SK-N-SH treated with all-trans-retinoic acid at 6 μM for 48 hours (cell line): ENCODE data around the gene RBM44.

Source experiments
- ARNTL ChIP-seq: fragments of 450-650 bp; formaldehyde crosslinking; IDR thresholded peaks from 2 replicates; pipeline ENCODE4 v1.5.0; 2020; ENCODE audit warnings: low read depth, mild to moderate bottlenecking, moderate library complexity, borderline replicate concordance
- CSRNP3 ChIP-seq: fragments of 250-450 bp; sonication (Bioruptor Pico); IDR thresholded peaks from 2 replicates; pipeline ENCODE4 v1.5.1; 2021; ENCODE audit warnings: mild to moderate bottlenecking, moderate library complexity
- ISL1 ChIP-seq: fragments of 250-450 bp; sonication (Bioruptor Pico); IDR thresholded peaks from 2 replicates; pipeline ENCODE4 v2.1.2; 2022; ENCODE audit warnings: mild to moderate bottlenecking, moderate library complexity
- OSR1 ChIP-seq: fragments of 250-450 bp; sonication (Bioruptor Pico); IDR thresholded peaks from 2 replicates; pipeline ENCODE4 v1.8.0; 2022; ENCODE audit warnings: moderate library complexity, mild to moderate bottlenecking, inconsistent platforms
- RARB ChIP-seq: fragments of 250-450 bp; sonication (Bioruptor Pico); IDR thresholded peaks from 2 replicates; pipeline ENCODE4 v1.8.0; 2021; ENCODE audit warnings: mild to moderate bottlenecking, moderate library complexity
- SNAI2 ChIP-seq: fragments of 250-450 bp; sonication (Bioruptor Pico); IDR thresholded peaks from 2 replicates; pipeline ENCODE4 v1.5.0; 2020; ENCODE audit warnings: mild to moderate bottlenecking, moderate library complexity
- TOX ChIP-seq: fragments of 250-450 bp; sonication (Bioruptor Pico); IDR thresholded peaks from 2 replicates; pipeline ENCODE4 v1.8.0; 2021; ENCODE audit warnings: mild to moderate bottlenecking, moderate library complexity, borderline replicate concordance
- ZC3H10 ChIP-seq: fragments of 250-450 bp; sonication (Bioruptor Pico); IDR thresholded peaks from 2 replicates; pipeline ENCODE4 v1.5.1; 2021; ENCODE audit warnings: mild to moderate bottlenecking, moderate library complexity
- ZFP3 ChIP-seq: fragments of 250-450 bp; sonication (Bioruptor Pico); IDR thresholded peaks from 2 replicates; pipeline ENCODE4 v1.5.0; 2020; ENCODE audit warnings: mild to moderate bottlenecking, moderate library complexity
- ZNF70 ChIP-seq: fragments of 450-650 bp; formaldehyde crosslinking; IDR thresholded peaks from 2 replicates; pipeline ENCODE4 v1.5.0; 2020; ENCODE audit warnings: mild to moderate bottlenecking, moderate library complexity
- ZNF8 ChIP-seq: fragments of 450-650 bp; formaldehyde crosslinking; IDR thresholded peaks from 2 replicates; pipeline ENCODE4 v1.5.0; 2020; ENCODE audit warnings: mild to moderate bottlenecking, moderate library complexity
- TF ChIP-seq, protein P1 (sequence below): fragments of 250-450 bp; sonication (Bioruptor Pico); IDR thresholded peaks from 2 replicates; pipeline ENCODE4 v1.8.0; 2020; ENCODE audit warnings: mild to moderate bottlenecking, moderate library complexity, borderline replicate concordance
- TF ChIP-seq, protein P2 (sequence below): fragments of 250-450 bp; sonication (Bioruptor Pico); IDR thresholded peaks from 2 replicates; pipeline ENCODE4 v1.8.0; 2021; ENCODE audit warnings: low read depth, mild to moderate bottlenecking, moderate library complexity, borderline replicate concordance
- TF ChIP-seq, protein P3 (sequence below): fragments of 250-450 bp; sonication (Bioruptor Pico); IDR thresholded peaks from 2 replicates; pipeline ENCODE4 v1.5.0; 2020; ENCODE audit warnings: mild to moderate bottlenecking, moderate library complexity

GRCh38 chr2:237835372-237835771 is 36.8 kb downstream of the RBM44 start:
- TF ChIP-seq ZNF70 (CRISPR knock-in tag) (no peak), CSRNP3 (CRISPR knock-in tag) (no peak), ZNF8 (CRISPR knock-in tag) (no peak), RARB (CRISPR knock-in tag) (no peak), ZC3H10 (CRISPR knock-in tag) (no peak), SNAI2 (CRISPR knock-in tag) (no peak), OSR1 (CRISPR knock-in tag) (no peak), ARNTL (CRISPR knock-in tag) (no peak), ISL1 (CRISPR knock-in tag) (no peak), ZFP3 (CRISPR knock-in tag) (no peak), TOX (CRISPR knock-in tag) (no peak)
- TF ChIP-seq, protein P1, sequence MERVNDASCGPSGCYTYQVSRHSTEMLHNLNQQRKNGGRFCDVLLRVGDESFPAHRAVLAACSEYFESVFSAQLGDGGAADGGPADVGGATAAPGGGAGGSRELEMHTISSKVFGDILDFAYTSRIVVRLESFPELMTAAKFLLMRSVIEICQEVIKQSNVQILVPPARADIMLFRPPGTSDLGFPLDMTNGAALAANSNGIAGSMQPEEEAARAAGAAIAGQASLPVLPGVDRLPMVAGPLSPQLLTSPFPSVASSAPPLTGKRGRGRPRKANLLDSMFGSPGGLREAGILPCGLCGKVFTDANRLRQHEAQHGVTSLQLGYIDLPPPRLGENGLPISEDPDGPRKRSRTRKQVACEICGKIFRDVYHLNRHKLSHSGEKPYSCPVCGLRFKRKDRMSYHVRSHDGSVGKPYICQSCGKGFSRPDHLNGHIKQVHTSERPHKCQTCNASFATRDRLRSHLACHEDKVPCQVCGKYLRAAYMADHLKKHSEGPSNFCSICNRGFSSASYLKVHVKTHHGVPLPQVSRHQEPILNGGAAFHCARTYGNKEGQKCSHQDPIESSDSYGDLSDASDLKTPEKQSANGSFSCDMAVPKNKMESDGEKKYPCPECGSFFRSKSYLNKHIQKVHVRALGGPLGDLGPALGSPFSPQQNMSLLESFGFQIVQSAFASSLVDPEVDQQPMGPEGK (CRISPR knock-in tag), result no peak
- TF ChIP-seq, protein P2, sequence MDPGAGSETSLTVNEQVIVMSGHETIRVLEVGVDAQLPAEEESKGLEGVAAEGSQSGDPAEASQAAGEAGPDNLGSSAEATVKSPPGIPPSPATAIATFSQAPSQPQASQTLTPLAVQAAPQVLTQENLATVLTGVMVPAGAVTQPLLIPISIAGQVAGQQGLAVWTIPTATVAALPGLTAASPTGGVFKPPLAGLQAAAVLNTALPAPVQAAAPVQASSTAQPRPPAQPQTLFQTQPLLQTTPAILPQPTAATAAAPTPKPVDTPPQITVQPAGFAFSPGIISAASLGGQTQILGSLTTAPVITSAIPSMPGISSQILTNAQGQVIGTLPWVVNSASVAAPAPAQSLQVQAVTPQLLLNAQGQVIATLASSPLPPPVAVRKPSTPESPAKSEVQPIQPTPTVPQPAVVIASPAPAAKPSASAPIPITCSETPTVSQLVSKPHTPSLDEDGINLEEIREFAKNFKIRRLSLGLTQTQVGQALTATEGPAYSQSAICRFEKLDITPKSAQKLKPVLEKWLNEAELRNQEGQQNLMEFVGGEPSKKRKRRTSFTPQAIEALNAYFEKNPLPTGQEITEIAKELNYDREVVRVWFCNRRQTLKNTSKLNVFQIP (CRISPR knock-in tag), result no peak
- TF ChIP-seq, protein P3, sequence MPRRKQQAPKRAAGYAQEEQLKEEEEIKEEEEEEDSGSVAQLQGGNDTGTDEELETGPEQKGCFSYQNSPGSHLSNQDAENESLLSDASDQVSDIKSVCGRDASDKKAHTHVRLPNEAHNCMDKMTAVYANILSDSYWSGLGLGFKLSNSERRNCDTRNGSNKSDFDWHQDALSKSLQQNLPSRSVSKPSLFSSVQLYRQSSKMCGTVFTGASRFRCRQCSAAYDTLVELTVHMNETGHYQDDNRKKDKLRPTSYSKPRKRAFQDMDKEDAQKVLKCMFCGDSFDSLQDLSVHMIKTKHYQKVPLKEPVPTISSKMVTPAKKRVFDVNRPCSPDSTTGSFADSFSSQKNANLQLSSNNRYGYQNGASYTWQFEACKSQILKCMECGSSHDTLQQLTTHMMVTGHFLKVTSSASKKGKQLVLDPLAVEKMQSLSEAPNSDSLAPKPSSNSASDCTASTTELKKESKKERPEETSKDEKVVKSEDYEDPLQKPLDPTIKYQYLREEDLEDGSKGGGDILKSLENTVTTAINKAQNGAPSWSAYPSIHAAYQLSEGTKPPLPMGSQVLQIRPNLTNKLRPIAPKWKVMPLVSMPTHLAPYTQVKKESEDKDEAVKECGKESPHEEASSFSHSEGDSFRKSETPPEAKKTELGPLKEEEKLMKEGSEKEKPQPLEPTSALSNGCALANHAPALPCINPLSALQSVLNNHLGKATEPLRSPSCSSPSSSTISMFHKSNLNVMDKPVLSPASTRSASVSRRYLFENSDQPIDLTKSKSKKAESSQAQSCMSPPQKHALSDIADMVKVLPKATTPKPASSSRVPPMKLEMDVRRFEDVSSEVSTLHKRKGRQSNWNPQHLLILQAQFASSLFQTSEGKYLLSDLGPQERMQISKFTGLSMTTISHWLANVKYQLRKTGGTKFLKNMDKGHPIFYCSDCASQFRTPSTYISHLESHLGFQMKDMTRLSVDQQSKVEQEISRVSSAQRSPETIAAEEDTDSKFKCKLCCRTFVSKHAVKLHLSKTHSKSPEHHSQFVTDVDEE, result no peak
